ENCODE data around the gene ZCCHC24.

DNA sequence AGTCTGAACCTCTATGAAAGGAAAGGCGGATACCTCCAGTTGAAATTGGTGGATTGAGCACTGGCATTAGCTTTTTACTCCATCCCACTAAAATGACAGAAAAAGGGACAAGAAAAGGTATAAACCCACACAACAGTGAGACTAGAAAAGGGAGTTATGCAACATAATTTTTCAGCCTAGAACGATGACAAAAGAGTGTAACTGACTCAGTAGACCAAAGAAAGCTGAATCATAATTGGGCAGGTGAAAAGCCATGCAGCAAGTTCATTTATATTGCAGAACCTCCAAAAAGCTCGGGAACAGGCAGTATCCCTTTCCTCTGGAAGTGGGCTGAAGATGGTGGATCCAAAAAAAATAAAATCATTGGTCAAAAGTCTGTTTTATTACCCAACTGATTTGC, 30.5 kb upstream of the ZCCHC24 start:
- TF ChIP-seq CTCF (IDR thresholded peaks at IDR 0.05) (no peak), POLR2A (IDR thresholded peaks at IDR 0.05) (no peak)
